ENCODE data around the gene SP3.

- TF ChIP-seq POLR2AphosphoS5 (IDR thresholded peaks at IDR 0.05) = peak; percentile 33
- no peak for TF ChIP-seq CTCF (IDR thresholded peaks at IDR 0.05)
- TF ChIP-seq POLR2A (IDR thresholded peaks at IDR 0.05) = no peak
Observed at GRCh38 chr2:173997269-173997668, 32.1 kb upstream of the SP3 start.

Data from prostate gland (tissue), 2 donors.